K562 (cell line): ENCODE results near the gene BRWD1. TPM values are rescaled to one million over a fixed set of nuclear protein-coding genes. Genes with fewer than 3 reads are reported as not detected.
A peak's percentile ranks its signal among the peaks of the same experiment; 100 is the strongest.

ENCODE experiments used
- FOXP1 ChIP-seq: sonication (generic); formaldehyde crosslinking; IDR thresholded peaks from 2 replicates; pipeline ENCODE4 v1.8.0; 2022; ENCODE audit warnings: mild to moderate bottlenecking, missing genetic modification reagents
- HMG20A ChIP-seq: fragments of 450-650 bp; formaldehyde crosslinking; conservative IDR thresholded peaks from 2 replicates; pipeline ENCODE4 v1.4.0; 2020; ENCODE audit warnings: mild to moderate bottlenecking, mixed read lengths
- MYC ChIP-seq, 2 experiments: fragments of 250-450 bp in 1 of 2; sonication (Bioruptor Pico) in 1 of 2; IDR thresholded peaks; 2 replicates each; pipeline versions ENCODE4 v1.5.1 to v1.6.1; 2012 to 2021; ENCODE audit warnings: low read depth in 2 of 2, borderline replicate concordance in 1 of 2, improper control_type of control experiment in 1 of 2, low read length in 1 of 2, mild to moderate bottlenecking in 1 of 2, moderate library complexity in 1 of 2
- RBM17 ChIP-seq: fragments of 200-400 bp; formaldehyde crosslinking; IDR thresholded peaks from 2 replicates; pipeline ENCODE4 v1.6.1; 2017; ENCODE audit warnings: low read depth, mild to moderate bottlenecking, low read length, borderline replicate concordance
- REST ChIP-seq, 2 experiments: fragments of 450-650 bp; formaldehyde crosslinking in 1 of 2; IDR thresholded peaks; 2 replicates each; pipeline versions ENCODE4 v1.4.0 to v1.6.1; 2014 to 2020; ENCODE audit warnings: mild to moderate bottlenecking in 2 of 2, borderline replicate concordance in 1 of 2, low read depth in 1 of 2
- ZFP36 ChIP-seq: fragments of 150-350 bp; IDR thresholded peaks from 2 replicates; pipeline ENCODE4 v1.6.1; 2018; ENCODE audit warnings: low read length, low read depth; ENCODE audit not compliant: partially characterized antibody
- ZNF175 ChIP-seq: fragments of 200-800 bp; sonication (Bioruptor generic); IDR thresholded peaks from 2 replicates; pipeline ENCODE4 v1.6.1; 2016; ENCODE audit warnings: low read depth, mild to moderate bottlenecking, missing genetic modification characterization, missing compliant biosample characterization
- ZNF217 ChIP-seq: sonication (generic); formaldehyde crosslinking; IDR thresholded peaks from 2 replicates; pipeline ENCODE4 v1.8.0; 2022; ENCODE audit warnings: mild to moderate bottlenecking, missing genetic modification reagents
- ZNF316 ChIP-seq: fragments of 450-650 bp; IDR thresholded peaks from 2 replicates; pipeline ENCODE4 v1.6.1; 2016
- polyA plus RNA-seq, 8 experiments: library from polyadenylated mRNA; depleted of rRNA in 4 of 8; stranded (reverse) in 5 of 8; unstranded in 3 of 8; fragments of >200 nt; fragmentation: Nextera tagmentation in 2 of 8; fragmentation: Illumina TruSeq in 1 of 8; extraction: Ambion mirVana in 2 of 8; extraction: Trizol in 1 of 8; gene quantifications; 2 replicates each; pipeline versions ENCODE4 v1.2.1 to v1.2.3, GENCODE V29; 2011 to 2014; ENCODE audit warnings: inconsistent platforms in 1 of 8, missing spikeins in 1 of 8
- total RNA-seq, 7 experiments: library from RNA; depleted of rRNA in 6 of 7; stranded (reverse); fragments of >200 nt in 6 of 7; fragmentation: Illumina TruSeq in 2 of 7; extraction: Trizol in 2 of 7; gene quantifications; 2 replicates each; pipeline versions ENCODE4 v1.2.1 to v1.2.3, GENCODE V29; 2011 to 2021; ENCODE audit warnings: low replicate concordance in 1 of 7

Gene BRWD1
- total and polyA plus RNA-seq, 9 of the 15 experiments (the other 6 are each of a cell fraction or from before 2014, with no cell fraction given) = 10.1 to 60.2 (median 34.1) TPM

GRCh38 chr21:39208624-39209333 lies 104.7 kb downstream of the BRWD1 start (continued):
- TF ChIP-seq REST (IDR thresholded peaks at IDR 0.05; ENCODE audit: borderline replicate concordance) (peak; percentile 100), REST (CRISPR knock-in tag; IDR thresholded peaks at IDR 0.05; ENCODE audit: low read depth) (no peak), ZNF175 (CRISPR knock-in tag) (no peak; the same call in 1 of the 2 replicates), RBM17 (no peak), FOXP1 (no peak), HMG20A (no peak), ZNF217 (CRISPR knock-in tag) (no peak), ZFP36 (no peak), ZNF316 (no peak), MYC (IDR thresholded peaks at IDR 0.05; ENCODE audit: low read depth, low read length) (peak; percentile 80), MYC (CRISPR knock-in tag; IDR thresholded peaks at IDR 0.05; ENCODE audit: borderline replicate concordance, low read depth) (no peak)
